HG02852 (cell line): ENCODE results near the gene ZNF385B.
"Not testable (repeated sequence)": the region's sequence is repeated elsewhere in the genome, so short reads cannot be mapped to it uniquely, and the experiment has no call there.

Experiments
- ATAC-seq: cut with Tn5 transposase; IDR thresholded peaks from one replicate; pipeline ENCODE4 v1.9.1; 2021; ENCODE audit warnings: mild to moderate bottlenecking, moderate library complexity; ENCODE audit not compliant: unreplicated experiment

The ZNF385B gene

DNA sequence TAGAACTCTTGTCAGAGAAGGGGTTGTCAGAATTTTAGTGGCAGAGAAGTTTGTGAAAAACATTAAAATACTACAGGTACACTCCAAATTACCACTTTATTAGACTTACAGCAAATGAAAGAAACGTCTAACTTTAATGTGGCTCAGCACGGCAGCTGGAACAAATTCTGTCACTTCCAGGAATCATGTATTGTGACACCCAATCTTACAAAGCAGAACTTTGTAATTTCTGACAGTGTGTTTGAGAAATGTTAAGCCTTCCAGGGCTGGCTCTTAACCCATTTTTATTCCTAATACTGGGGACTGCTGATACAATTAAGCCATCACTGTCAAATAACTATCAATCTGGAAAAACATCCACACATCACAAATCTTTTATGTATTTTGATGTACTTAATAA lies 216.4 kb downstream of the ZNF385B start:
- ATAC-seq, result no peak

- no peak for ATAC-seq
Observed at GRCh38 chr2:179642462-179642861, 218.9 kb downstream of the ZNF385B start.

GRCh38 chr2:179636995-179637394 lies 224.4 kb downstream of the ZNF385B start:
- no peak for ATAC-seq

DNA sequence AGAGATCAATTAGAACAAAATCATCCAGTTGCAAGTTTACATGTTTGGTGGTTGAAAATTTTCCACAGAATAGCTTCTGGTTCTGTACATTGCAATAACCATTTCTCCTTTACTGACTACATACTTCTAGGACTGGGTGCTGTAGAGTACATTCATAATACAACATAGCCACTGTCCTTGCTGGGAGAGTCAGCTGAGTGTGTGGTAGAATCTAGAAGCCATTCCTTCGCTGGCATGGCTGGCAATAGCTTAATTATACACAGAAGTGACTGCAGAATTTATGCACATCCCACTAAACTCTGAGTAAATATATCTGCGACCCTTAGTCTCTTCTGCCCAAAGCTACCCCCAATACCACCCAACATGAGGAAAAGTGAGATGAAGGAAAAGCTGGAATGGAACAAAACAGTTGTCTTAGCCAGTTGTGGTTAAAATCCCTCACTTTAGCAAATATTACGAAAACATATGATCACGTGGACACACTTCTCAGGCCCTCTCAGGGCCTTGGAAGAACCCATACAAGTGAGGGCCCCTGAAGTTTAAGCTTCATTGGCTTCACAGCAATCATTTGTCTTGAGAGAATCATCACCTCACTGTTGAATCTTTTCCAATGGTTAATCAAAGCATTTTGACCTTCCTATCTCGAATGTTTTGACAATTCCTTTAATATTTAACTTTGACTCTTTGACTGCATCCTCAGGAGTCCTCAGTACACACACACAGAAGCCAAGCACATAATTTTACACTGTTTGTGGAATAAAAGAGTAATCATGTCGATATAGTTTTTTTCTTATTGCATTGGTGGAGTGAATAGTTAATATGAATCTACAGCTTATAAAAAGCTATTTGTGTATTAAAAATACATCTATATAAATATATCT lies 225.1 kb downstream of the ZNF385B start:
- ATAC-seq, result no peak

- ATAC-seq, result not testable (repeated sequence)
Observed at GRCh38 chr2:179631769-179632385, 229.5 kb downstream of the ZNF385B start.

- not testable (repeated sequence) for ATAC-seq
Observed at GRCh38 chr2:179629776-179630175, 231.6 kb downstream of the ZNF385B start.

DNA sequence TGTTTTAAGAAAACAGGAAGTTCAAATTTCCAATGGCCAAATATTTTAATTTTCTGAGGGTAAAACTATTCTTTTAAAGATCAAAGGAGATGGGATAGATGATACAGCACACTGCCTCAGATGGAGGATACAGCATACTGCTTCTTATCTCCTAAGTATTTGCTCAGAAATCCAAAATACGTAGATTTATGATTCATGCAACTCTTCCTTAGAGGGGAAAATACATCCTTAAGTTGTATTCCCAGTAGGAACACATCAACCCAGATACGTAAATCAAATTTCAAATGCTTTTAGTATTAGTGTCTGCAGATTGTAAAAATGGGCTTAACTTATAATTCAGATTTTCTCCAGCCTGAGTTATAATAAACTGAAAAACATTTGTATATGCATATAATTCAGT lies 235.2 kb downstream of the ZNF385B start:
- no peak for ATAC-seq

DNA sequence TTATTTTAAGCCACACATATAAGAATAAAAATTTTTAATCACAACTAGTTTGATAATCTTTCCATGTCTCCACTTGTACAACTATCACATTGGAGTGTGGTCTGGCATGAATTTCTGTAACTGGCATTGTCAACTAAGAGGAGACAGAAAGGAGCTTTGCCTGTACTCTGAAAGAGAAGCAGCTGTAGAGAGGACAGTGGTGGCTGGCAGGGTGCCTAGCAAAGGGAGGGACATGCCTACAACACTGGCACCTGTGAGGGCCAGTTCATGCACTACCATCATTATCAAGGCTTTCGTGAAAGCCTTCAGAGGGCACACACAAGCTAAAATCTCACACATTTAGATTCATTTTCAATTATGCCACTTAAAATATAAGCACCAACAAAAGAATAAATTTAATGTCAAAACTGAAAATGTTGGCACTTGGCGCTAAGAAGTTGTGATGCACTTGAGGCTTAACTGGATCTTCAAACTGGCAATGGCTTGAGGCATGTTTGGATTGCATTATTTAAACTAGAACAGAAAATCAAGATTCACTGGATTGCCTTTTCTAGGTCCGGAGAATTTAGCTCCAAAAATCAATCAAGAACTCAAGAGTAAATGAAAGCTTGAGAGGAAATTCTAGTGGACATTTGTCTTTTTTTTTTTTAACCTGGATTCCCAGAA lies 238.6 kb downstream of the ZNF385B start:
- no peak for ATAC-seq

- no peak for ATAC-seq
Observed at GRCh38 chr2:179622112-179622511, 239.3 kb downstream of the ZNF385B start.

GRCh38 chr2:179619947-179620467 lies 241.4 kb downstream of the ZNF385B start:
- no peak for ATAC-seq

- no peak for ATAC-seq
Observed at GRCh38 chr2:179614121-179614520, 247.3 kb downstream of the ZNF385B start.

GRCh38 chr2:179613701-179614100 lies 247.7 kb downstream of the ZNF385B start:
- ATAC-seq, result no peak

DNA sequence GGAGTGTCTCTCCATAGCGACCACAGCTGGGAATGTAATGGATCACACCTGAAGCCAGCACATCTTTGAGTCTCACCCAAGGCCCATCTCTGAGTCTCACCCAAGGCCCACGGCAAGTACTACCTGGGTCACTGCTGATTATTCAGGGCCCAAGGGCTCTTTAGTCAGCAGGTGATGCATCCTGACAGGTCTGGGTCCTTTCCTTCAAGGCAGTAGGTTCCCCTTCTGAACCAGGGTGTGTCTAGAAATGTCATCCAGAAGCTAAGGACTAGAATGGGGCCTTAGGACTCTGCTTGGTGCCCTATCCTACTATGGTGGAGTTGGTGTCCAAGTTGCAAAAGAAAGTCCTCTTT lies 248.1 kb downstream of the ZNF385B start:
- ATAC-seq, result no peak

DNA sequence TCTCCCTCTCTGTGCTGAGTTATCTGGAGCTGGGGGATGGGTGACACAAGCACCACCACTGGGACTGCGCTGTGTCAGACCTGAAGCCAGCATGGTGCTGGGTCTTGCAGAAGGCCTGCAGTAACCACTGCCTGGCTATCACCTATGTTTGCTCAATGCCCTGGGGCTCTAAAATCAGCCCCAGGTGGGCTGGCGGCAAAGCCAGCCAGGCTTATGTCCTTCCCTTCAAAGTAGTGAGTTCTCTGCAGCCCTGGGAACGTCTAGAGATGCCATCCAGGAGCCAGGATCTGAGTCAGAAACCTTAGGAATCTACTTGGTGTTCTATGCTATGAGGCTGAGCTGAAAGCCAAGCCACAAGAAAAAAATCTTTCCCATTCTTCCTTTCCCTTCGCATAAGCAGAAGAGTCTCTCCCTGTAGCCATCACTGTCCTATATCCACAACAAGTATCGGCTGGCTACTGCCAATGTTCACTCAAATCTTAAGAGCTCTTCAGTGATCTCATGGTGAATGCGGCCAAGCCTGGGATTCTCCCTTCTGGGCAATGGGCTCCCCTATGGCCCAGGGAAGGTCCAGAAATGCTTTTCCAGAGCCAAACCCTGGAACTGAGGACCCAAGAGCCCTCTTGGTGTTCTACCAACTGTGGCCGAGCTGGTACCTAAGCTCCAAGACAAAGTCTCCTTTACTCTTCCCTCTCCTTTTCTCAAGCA lies 248.7 kb downstream of the ZNF385B start:
- no peak for ATAC-seq

DNA sequence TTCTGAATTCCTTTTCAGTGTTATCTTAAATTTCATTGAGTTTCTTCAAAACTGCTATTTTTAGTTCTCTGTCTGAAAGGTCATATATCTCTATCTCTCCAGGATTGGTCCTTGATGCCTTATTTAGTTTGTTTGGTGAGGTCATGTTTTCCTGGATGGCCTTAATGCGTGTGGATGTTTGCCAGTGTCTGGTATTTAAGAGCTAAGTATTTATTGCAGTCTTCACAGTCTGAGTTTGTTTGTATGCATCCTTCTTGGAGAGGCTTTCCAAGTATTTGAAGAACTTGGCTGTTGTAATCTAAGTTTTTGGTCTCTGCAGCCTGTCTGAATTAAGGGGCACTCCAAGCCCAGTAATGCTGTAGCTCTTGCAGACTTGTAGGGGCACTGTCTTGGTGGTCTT lies 249.3 kb downstream of the ZNF385B start:
- ATAC-seq, result no peak

DNA sequence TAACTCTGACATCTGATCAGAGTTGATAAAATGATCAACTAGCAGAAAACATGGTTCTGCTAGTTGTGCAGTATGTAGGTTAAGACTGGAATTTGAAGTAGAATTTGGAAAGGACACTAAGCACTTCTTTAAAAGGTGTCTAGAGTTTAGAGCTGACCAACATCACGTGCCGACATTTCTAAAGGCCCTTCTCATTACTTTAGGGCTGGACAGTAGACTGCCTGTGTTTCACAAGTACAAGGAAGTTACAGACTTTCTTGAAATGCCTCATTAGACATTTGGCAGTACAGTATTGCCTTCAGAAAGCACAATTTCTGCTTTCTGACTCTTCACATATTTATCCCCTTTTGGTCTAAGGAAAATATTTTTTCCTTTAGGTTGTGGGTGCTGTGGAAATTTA lies 255.3 kb downstream of the ZNF385B start:
- ATAC-seq, result no peak

- ATAC-seq, result no peak
Observed at GRCh38 chr2:179605341-179605740, 256.1 kb downstream of the ZNF385B start.

- no peak for ATAC-seq
Observed at GRCh38 chr2:179604598-179604997, 256.8 kb downstream of the ZNF385B start.

DNA sequence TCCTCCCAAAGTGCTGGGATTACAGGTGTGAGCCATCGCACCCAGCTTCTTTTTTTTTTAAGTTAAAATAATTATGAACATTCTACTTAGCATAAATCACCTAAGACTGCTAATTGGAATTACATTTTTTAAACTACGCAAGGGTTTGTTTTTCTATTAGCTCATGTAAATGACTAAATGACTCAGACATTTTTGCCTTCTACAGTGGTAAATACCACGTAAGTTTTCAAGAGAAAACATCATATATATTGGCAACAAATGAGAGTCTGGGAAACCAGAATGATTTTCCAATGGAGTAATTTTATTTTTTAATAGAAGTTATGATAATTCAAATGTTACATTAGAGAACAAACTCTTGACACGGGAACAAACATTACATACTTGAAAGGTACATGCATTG lies 259.0 kb downstream of the ZNF385B start:
- no peak for ATAC-seq

- no peak for ATAC-seq
Observed at GRCh38 chr2:179596018-179596417, 265.4 kb downstream of the ZNF385B start.

- no peak for ATAC-seq
Observed at GRCh38 chr2:179595284-179595683, 266.1 kb downstream of the ZNF385B start.
